ENCODE data around the gene DOCK3.

DNA sequence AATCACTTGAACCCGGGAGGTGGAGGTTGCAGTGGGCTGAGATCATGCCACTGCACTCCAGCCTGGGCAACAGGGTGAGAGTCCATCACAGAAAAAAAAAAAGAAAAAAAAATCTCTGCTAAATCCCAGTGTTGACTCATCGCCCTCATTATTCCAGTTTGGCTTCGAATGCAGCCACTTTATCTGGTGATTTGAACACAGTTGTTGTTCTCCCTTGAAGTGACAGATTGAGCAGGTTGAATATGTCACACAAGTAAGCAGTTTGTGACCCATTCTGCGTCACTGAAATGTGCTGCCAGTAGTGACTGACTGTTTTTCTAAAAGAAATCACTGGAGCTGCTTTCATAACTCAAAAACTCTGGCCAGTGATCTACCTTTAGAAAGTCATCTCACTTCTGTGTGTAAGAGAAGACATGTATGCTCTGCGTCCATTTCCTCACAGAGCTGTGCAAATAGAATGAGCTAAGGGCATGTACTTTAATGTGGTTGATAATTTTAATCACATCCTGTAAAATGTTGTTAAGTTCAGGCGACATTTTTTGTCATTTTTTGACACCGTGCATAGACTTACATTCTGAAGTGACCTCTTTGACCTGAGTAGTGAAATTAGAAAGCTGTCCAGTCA is 12.5 kb downstream of the DOCK3 start:
- no peak for TF ChIP-seq POLR2AphosphoS5 (IDR thresholded peaks at IDR 0.05)
- no peak for TF ChIP-seq EP300 (conservative IDR thresholded peaks at IDR 0.05; ENCODE audit: poor library complexity, severe bottlenecking)
- no peak for TF ChIP-seq EZH2 (IDR thresholded peaks at IDR 0.05; ENCODE audit: borderline replicate concordance, insufficient read depth, low read length, poor library complexity, severe bottlenecking)
- TF ChIP-seq, protein P1, sequence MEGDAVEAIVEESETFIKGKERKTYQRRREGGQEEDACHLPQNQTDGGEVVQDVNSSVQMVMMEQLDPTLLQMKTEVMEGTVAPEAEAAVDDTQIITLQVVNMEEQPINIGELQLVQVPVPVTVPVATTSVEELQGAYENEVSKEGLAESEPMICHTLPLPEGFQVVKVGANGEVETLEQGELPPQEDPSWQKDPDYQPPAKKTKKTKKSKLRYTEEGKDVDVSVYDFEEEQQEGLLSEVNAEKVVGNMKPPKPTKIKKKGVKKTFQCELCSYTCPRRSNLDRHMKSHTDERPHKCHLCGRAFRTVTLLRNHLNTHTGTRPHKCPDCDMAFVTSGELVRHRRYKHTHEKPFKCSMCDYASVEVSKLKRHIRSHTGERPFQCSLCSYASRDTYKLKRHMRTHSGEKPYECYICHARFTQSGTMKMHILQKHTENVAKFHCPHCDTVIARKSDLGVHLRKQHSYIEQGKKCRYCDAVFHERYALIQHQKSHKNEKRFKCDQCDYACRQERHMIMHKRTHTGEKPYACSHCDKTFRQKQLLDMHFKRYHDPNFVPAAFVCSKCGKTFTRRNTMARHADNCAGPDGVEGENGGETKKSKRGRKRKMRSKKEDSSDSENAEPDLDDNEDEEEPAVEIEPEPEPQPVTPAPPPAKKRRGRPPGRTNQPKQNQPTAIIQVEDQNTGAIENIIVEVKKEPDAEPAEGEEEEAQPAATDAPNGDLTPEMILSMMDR (IDR thresholded peaks at IDR 0.05; ENCODE audit: poor library complexity, severe bottlenecking) = no peak
- TF ChIP-seq RAD21 (conservative IDR thresholded peaks at IDR 0.05) = no peak
- TF ChIP-seq SMC3 (conservative IDR thresholded peaks at IDR 0.05; ENCODE audit: poor library complexity) = no peak

All from neural cell (in vitro differentiated cells).